Measurements from ENCODE around the gene SARNP.
A peak's percentile ranks its signal among the peaks of the same experiment; 100 is the strongest.
"Not testable (repeated sequence)": the region's sequence is repeated elsewhere in the genome, so short reads cannot be mapped to it uniquely, and the experiment has no call there.

The SARNP gene, protein sequence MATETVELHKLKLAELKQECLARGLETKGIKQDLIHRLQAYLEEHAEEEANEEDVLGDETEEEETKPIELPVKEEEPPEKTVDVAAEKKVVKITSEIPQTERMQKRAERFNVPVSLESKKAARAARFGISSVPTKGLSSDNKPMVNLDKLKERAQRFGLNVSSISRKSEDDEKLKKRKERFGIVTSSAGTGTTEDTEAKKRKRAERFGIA

DNA sequence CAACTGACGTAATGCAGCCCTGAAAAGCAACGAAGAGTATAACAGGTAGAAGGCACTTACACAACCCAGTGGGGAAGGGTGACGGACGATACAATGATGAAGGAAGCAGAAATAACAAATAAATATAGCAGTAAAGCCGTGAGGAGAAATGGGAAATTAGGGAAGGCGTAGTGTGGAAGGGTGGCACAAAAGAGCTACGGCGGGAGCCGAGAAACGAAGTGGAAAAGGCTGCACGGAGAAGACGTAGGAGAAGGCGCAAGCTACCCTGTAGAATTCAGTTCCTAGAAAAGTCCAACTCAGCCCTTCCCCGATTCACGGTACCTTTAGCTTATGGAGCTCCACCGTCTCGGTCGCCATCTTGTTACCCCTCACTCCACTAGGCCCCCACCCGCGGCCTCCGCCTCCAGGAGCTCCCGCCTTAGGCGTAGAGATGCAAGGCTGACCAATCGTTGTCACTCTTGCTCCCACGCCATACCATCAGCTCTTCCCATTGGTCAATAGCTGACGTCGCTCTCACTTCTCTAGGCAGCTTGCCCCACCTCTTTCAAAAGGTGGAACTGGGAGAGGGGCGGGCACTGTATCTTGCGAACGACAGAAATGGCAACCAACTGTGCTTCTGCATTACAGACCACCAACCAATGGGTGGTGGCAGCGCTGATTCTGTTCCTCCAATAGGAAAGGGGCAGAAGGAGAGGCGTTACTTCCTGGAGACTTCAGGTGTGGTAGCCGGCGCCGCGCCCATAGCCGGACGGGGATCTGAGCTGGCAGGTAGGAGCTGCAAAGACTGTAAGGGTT, at the start of gene SARNP, which contains the start of gene ORMDL2:
SARNP (minus strand) TSS at position 380 of the 795 bp plus-strand sequence; CDS start at position 357, 23 bp downstream.
ORMDL2 (plus strand) TSS at position 697 of the 795 bp plus-strand sequence. CDS start 959 bp downstream, outside the sequence.
- H3K4me1 ChIP-seq: peaks cover 37% of the 10 kb centered on the region
- peaks cover 60% of the 10 kb centered on the region for H4K20me1 ChIP-seq
- no peaks in the 10 kb centered on the region for H3K27me3 ChIP-seq
- no peak for TF ChIP-seq Cebpa-rat (IDR thresholded peaks at IDR 0.05)
- peak within 1 kb of the TSS; percentile 93 for H3K9ac ChIP-seq
- H3K27ac ChIP-seq: peak within 1 kb of the TSS; percentile 86
- H3K4me3 ChIP-seq: peak within 1 kb of the TSS; percentile 87
- no peaks in the 10 kb centered on the region for H3K9me3 ChIP-seq
- peak within 1 kb of the TSS; percentile 96 for H3K4me2 ChIP-seq
- peaks cover 70% of the 10 kb centered on the region for H3K36me3 ChIP-seq

DNA sequence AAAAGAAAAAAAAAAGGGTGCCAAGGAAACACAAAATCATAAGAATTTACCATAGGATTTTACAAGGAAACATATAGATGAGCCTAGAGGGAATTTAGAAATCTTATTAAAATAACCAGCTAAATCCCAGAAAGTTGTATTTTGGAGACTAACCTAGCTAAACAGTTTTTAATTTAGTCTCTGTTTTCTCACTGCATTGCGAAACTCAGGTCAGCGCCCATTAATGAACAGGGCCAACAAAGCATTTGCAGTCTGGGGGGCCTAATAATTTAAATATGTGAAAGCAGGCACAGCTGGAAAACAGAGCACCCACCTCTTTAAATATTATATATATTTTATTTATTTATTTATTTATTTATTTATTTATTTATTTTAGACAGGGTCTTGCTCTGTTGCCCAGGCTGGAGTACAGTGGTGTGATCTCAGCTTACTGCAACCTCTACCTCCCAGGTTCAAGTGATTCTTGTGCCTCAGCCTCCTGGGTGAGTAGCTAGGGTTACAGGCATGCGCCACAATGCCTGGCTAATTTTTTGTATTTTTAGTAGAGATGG, 49.0 kb upstream of the SARNP start:
- H3K4me2 ChIP-seq, H3K27ac ChIP-seq, H3K4me1 ChIP-seq, H3K4me3 ChIP-seq, H3K27me3 ChIP-seq, H3K9ac ChIP-seq, H3K36me3 ChIP-seq, H4K20me1 ChIP-seq: not testable (repeated sequence)
- peaks cover 35% of the 10 kb centered on the region for H3K9me3 ChIP-seq

DNA sequence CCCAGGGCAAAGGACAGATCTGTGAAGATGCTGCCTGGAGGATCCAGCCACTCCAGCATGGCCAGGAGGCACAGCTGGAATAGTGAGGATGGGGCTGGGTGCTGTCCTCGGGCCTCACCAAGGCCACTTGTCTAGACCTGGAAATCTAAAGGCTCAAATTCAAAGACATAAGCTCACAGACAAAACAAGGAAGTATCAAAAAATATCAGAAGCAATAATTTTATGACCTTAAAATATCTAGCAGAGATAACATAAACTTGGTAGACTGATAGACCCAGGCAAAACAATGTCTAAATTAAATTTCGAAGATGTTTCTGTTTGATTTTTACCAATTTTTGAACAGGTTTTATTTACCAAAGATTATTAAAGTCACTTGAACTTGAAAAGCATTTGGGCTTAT, 47.8 kb upstream of the SARNP start:
- Histone ChIP-seq H3K27ac (no peak overlapping the region), H3K36me3 (no peaks in the 10 kb centered on the region), H3K27me3 (no peaks in the 10 kb centered on the region), H3K4me2 (no peak overlapping the region), H3K4me1 (no peaks in the 10 kb centered on the region), H3K9me3 (peaks cover 35% of the 10 kb centered on the region), H3K9ac (no peak overlapping the region), H4K20me1 (no peaks in the 10 kb centered on the region), H3K4me3 (no peak overlapping the region)
- TF ChIP-seq Cebpa-rat (IDR thresholded peaks at IDR 0.05): no peak

GRCh38 chr12:55862931-55863330, 45.4 kb upstream of the SARNP start:
- peaks cover 35% of the 10 kb centered on the region for H3K9me3 ChIP-seq
- H3K4me2 ChIP-seq, H3K4me1 ChIP-seq, H3K27me3 ChIP-seq, H3K27ac ChIP-seq, H3K36me3 ChIP-seq, H3K9ac ChIP-seq, H3K4me3 ChIP-seq, H4K20me1 ChIP-seq: not testable (repeated sequence)

GRCh38 chr12:55862286-55862685, 44.8 kb upstream of the SARNP start:
- no peak overlapping the region for H3K4me3 ChIP-seq
- H3K36me3 ChIP-seq: no peaks in the 10 kb centered on the region
- H3K9ac ChIP-seq: no peak overlapping the region
- no peaks in the 10 kb centered on the region for H4K20me1 ChIP-seq
- no peak for TF ChIP-seq Cebpa-rat (IDR thresholded peaks at IDR 0.05)
- H3K9me3 ChIP-seq: peaks cover 35% of the 10 kb centered on the region
- no peaks in the 10 kb centered on the region for H3K27me3 ChIP-seq
- no peak overlapping the region for H3K4me2 ChIP-seq
- H3K4me1 ChIP-seq: no peaks in the 10 kb centered on the region
- no peak overlapping the region for H3K27ac ChIP-seq

DNA sequence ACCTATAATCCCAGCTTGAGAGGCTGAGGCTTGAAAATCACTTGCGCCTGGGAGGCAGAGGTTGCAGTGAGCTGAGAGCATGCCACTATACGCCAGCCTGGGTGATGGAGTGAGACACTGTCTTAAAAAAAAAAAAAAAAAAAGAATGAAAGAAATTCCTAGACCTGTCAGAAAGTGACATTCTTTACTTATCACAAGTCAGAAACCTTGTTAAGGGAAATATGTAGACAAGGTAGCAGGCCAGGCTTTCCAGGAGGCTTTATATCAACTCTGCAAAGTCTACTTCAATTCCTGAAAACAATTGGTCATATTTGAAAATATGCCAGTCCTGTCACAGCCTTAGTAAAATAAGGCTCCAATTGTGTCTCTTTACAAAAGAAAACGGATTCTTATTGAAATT, 44.3 kb upstream of the SARNP start:
- Histone ChIP-seq H3K4me1 (no peaks in the 10 kb centered on the region), H3K4me3 (no peak overlapping the region), H3K36me3 (no peaks in the 10 kb centered on the region), H3K9me3 (peaks cover 35% of the 10 kb centered on the region), H3K27me3 (no peaks in the 10 kb centered on the region), H3K4me2 (no peak overlapping the region), H3K9ac (no peak overlapping the region), H4K20me1 (no peaks in the 10 kb centered on the region), H3K27ac (no peak overlapping the region)
- TF ChIP-seq Cebpa-rat (IDR thresholded peaks at IDR 0.05): no peak

DNA sequence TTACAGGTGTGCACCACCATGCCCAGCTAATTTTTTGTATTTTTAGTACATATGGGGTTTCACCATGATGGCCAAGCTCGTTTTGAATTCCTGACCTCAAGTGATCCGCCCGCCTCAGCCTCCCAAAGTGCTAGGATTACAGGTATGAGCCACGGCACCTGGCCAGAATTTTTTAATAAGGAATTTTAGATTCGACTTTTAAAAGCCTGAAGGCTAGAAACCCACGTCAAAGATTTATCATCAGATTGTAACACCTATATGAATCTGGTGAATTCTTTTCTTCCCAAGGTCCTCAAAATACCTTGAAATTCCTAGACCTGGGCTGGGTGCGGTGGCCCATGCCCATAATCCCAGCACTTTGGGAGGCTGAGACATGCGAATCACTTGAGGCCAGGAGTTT, 43.9 kb upstream of the SARNP start:
- H4K20me1 ChIP-seq: no peaks in the 10 kb centered on the region
- H3K9ac ChIP-seq: no peak overlapping the region
- no peaks in the 10 kb centered on the region for H3K4me1 ChIP-seq
- H3K9me3 ChIP-seq: peaks cover 35% of the 10 kb centered on the region
- no peak overlapping the region for H3K27ac ChIP-seq
- TF ChIP-seq Cebpa-rat (IDR thresholded peaks at IDR 0.05): no peak
- H3K4me2 ChIP-seq: no peak overlapping the region
- H3K4me3 ChIP-seq: no peak overlapping the region
- no peaks in the 10 kb centered on the region for H3K27me3 ChIP-seq
- H3K36me3 ChIP-seq: no peaks in the 10 kb centered on the region

- Histone ChIP-seq H3K27ac (no peak overlapping the region), H3K9ac (no peak overlapping the region), H3K9me3 (no peaks in the 10 kb centered on the region), H4K20me1 (no peaks in the 10 kb centered on the region), H3K36me3 (no peaks in the 10 kb centered on the region), H3K4me2 (no peak overlapping the region), H3K4me1 (no peaks in the 10 kb centered on the region), H3K4me3 (no peak overlapping the region), H3K27me3 (no peaks in the 10 kb centered on the region)
- TF ChIP-seq Cebpa-rat (IDR thresholded peaks at IDR 0.05): no peak
These were observed 35.2 kb upstream of the SARNP start for GRCh38 chr12:55852740-55853139.

- Histone ChIP-seq H3K4me3 (no peak overlapping the region), H3K9ac (no peak overlapping the region), H3K27ac (no peak overlapping the region), H3K9me3 (no peaks in the 10 kb centered on the region), H3K36me3 (no peaks in the 10 kb centered on the region), H3K4me1 (0 out of 2 replicates have a peak, but pooled peaks cover 1% of the 10 kb centered on the region), H4K20me1 (no peaks in the 10 kb centered on the region), H3K4me2 (no peak overlapping the region), H3K27me3 (no peaks in the 10 kb centered on the region)
- TF ChIP-seq Cebpa-rat (IDR thresholded peaks at IDR 0.05): no peak
These were observed 33.4 kb upstream of the SARNP start for GRCh38 chr12:55850893-55851292.

- H3K9ac ChIP-seq: no peak overlapping the region
- H3K4me3 ChIP-seq: no peak overlapping the region
- H4K20me1 ChIP-seq: no peaks in the 10 kb centered on the region
- no peak overlapping the region for H3K4me2 ChIP-seq
- no peaks in the 10 kb centered on the region for H3K36me3 ChIP-seq
- no peak overlapping the region for H3K27ac ChIP-seq
- TF ChIP-seq Cebpa-rat (IDR thresholded peaks at IDR 0.05): no peak
- H3K4me1 ChIP-seq: 0 out of 2 replicates have a peak, but pooled peaks cover 6% of the 10 kb centered on the region
- no peaks in the 10 kb centered on the region for H3K27me3 ChIP-seq
- no peaks in the 10 kb centered on the region for H3K9me3 ChIP-seq
These were observed 32.9 kb upstream of the SARNP start for GRCh38 chr12:55850401-55850800.
